ENCODE data around the gene SOX5.

SOX5 gene

GRCh38 chr12:23482571-23482970 is 466.9 kb downstream of the SOX5 start:
- DNase-seq (ENCODE audit: low spot score) = no peak
